Measurements from ENCODE around the gene ZNF511.

The ZNF511 gene

DNA sequence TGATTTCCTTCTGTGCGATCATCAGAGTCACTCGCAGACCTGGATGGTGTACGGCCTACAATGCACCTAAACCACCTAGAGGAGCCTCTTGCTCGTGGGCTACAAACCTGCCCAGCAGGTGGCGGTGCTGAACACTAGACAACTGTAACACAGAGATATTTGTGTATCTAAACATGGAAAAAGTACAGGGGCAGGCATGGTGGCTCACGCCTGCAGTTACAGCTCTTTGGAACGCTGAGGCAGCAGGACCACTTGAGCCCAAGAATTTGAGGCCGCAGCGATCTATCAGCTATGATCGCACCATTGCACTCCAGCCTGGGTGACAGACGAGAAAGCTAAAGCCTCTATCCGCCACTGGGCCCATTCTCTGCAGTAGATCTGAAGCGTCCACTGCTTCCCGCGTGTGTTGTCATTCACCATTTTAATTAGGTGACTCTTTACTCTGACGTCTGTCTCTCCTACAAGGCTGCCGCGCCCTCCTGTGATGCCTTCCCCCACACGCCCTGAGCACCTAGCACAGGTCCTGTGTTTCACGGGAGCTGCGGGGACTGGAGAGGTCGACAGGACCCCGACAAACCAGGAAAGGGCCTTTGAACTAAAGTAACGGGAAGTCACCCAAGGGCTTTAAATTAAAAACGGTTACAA lies 816 bp upstream of the ZNF511 start (continued):
- TF ChIP-seq ZNF280D (tag by site-specific recombination; IDR thresholded peaks at IDR 0.05) (no peak), ZNF266 (tag by site-specific recombination; IDR thresholded peaks at IDR 0.05; ENCODE audit: low read depth) (no peak), ZNF335 (tag by site-specific recombination; conservative IDR thresholded peaks at IDR 0.05) (no peak; the same call in none of the 2 replicates), ZNF654 (tag by site-specific recombination; IDR thresholded peaks at IDR 0.05; ENCODE audit: low read depth) (peak; percentile 57), ZNF837 (tag by site-specific recombination; IDR thresholded peaks at IDR 0.05) (no peak), KLF1 (tag by site-specific recombination; IDR thresholded peaks at IDR 0.05) (peak; percentile 44), ZNF354C (tag by site-specific recombination; IDR thresholded peaks at IDR 0.05; ENCODE audit: borderline replicate concordance, low read depth) (no peak), ZNF791 (tag by site-specific recombination; IDR thresholded peaks at IDR 0.05) (no peak), ZNF239 (tag by site-specific recombination; IDR thresholded peaks at IDR 0.05) (no peak), YY1 (tag by site-specific recombination; IDR thresholded peaks at IDR 0.05) (no peak), ZNF596 (tag by site-specific recombination; IDR thresholded peaks at IDR 0.05) (no peak), GLIS1 (tag by site-specific recombination; IDR thresholded peaks at IDR 0.05) (no peak; the same call in 1 of the 2 replicates), ZBTB21 (tag by site-specific recombination; IDR thresholded peaks at IDR 0.05) (peak; percentile 47; the same call in 1 of the 2 replicates), ZNF391 (tag by site-specific recombination; IDR thresholded peaks at IDR 0.05; ENCODE audit: borderline replicate concordance, low read depth) (no peak), ZSCAN18 (tag by site-specific recombination; IDR thresholded peaks at IDR 0.05) (no peak), ZFP41 (tag by site-specific recombination; IDR thresholded peaks at IDR 0.05; ENCODE audit: borderline replicate concordance) (no peak), ZNF19 (tag by site-specific recombination; IDR thresholded peaks at IDR 0.05; ENCODE audit: low read depth) (no peak), ZNF488 (tag by site-specific recombination; IDR thresholded peaks at IDR 0.05) (no peak), ZNF843 (tag by site-specific recombination; IDR thresholded peaks at IDR 0.05) (no peak), HOXC10 (CRISPR knock-in tag; IDR thresholded peaks at IDR 0.05) (no peak), FEZF1 (tag by site-specific recombination; IDR thresholded peaks at IDR 0.05) (no peak), MYNN (tag by site-specific recombination; IDR thresholded peaks at IDR 0.05; ENCODE audit: borderline replicate concordance) (no peak), ZNF394 (tag by site-specific recombination; IDR thresholded peaks at IDR 0.05; ENCODE audit: borderline replicate concordance) (0 out of 2 replicates have a peak, but pooled peaks have one; percentile 29)
- TF ChIP-seq, protein P1, sequence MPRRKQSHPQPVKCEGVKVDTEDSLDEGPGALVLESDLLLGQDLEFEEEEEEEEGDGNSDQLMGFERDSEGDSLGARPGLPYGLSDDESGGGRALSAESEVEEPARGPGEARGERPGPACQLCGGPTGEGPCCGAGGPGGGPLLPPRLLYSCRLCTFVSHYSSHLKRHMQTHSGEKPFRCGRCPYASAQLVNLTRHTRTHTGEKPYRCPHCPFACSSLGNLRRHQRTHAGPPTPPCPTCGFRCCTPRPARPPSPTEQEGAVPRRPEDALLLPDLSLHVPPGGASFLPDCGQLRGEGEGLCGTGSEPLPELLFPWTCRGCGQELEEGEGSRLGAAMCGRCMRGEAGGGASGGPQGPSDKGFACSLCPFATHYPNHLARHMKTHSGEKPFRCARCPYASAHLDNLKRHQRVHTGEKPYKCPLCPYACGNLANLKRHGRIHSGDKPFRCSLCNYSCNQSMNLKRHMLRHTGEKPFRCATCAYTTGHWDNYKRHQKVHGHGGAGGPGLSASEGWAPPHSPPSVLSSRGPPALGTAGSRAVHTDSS (tag by site-specific recombination; IDR thresholded peaks at IDR 0.05) = no peak
- TF ChIP-seq, protein P2, sequence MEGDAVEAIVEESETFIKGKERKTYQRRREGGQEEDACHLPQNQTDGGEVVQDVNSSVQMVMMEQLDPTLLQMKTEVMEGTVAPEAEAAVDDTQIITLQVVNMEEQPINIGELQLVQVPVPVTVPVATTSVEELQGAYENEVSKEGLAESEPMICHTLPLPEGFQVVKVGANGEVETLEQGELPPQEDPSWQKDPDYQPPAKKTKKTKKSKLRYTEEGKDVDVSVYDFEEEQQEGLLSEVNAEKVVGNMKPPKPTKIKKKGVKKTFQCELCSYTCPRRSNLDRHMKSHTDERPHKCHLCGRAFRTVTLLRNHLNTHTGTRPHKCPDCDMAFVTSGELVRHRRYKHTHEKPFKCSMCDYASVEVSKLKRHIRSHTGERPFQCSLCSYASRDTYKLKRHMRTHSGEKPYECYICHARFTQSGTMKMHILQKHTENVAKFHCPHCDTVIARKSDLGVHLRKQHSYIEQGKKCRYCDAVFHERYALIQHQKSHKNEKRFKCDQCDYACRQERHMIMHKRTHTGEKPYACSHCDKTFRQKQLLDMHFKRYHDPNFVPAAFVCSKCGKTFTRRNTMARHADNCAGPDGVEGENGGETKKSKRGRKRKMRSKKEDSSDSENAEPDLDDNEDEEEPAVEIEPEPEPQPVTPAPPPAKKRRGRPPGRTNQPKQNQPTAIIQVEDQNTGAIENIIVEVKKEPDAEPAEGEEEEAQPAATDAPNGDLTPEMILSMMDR (tag by site-specific recombination; IDR thresholded peaks at IDR 0.05) = peak; percentile 80
- TF ChIP-seq, protein P3, sequence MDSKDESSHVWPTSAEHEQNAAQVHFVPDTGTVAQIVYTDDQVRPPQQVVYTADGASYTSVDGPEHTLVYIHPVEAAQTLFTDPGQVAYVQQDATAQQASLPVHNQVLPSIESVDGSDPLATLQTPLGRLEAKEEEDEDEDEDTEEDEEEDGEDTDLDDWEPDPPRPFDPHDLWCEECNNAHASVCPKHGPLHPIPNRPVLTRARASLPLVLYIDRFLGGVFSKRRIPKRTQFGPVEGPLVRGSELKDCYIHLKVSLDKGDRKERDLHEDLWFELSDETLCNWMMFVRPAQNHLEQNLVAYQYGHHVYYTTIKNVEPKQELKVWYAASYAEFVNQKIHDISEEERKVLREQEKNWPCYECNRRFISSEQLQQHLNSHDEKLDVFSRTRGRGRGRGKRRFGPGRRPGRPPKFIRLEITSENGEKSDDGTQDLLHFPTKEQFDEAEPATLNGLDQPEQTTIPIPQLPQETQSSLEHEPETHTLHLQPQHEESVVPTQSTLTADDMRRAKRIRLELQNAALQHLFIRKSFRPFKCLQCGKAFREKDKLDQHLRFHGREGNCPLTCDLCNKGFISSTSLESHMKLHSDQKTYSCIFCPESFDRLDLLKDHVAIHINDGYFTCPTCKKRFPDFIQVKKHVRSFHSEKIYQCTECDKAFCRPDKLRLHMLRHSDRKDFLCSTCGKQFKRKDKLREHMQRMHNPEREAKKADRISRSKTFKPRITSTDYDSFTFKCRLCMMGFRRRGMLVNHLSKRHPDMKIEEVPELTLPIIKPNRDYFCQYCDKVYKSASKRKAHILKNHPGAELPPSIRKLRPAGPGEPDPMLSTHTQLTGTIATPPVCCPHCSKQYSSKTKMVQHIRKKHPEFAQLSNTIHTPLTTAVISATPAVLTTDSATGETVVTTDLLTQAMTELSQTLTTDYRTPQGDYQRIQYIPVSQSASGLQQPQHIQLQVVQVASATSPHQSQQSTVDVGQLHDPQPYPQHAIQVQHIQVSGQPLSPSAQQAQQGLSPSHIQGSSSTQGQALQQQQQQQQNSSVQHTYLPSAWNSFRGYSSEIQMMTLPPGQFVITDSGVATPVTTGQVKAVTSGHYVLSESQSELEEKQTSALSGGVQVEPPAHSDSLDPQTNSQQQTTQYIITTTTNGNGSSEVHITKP (tag by site-specific recombination; IDR thresholded peaks at IDR 0.05) = no peak

Data from HEK293 (cell line).